GM12864 (cell line): ENCODE measurements around the gene KDM6B.

Source experiments
- DNase-seq: peaks from one replicate; pipeline ENCODE4 v3.0.0-alpha.2; 2011; ENCODE audit warnings: low read depth
- H3K4me3 ChIP-seq: 2 replicates; pipeline ENCODE4 v1.5.1; 2011; ENCODE audit warnings: mild to moderate bottlenecking, low read depth, low read length, control low read depth
- TF ChIP-seq, protein P1 (sequence below): IDR thresholded peaks from 2 replicates; pipeline ENCODE4 v1.5.1; 2011; ENCODE audit warnings: low read depth, mild to moderate bottlenecking, moderate library complexity, low read length, control low read depth, inconsistent platforms; ENCODE audit errors: missing control alignments

Gene KDM6B

GRCh38 chr17:7840875-7841274 lies 6.9 kb downstream of the KDM6B start:
- H3K4me3 ChIP-seq: peak overlapping the region; percentile 82; the same call in 1 of the 2 replicates

GRCh38 chr17:7841396-7841914 lies 7.4 kb downstream of the KDM6B start:
- TF ChIP-seq, protein P1, sequence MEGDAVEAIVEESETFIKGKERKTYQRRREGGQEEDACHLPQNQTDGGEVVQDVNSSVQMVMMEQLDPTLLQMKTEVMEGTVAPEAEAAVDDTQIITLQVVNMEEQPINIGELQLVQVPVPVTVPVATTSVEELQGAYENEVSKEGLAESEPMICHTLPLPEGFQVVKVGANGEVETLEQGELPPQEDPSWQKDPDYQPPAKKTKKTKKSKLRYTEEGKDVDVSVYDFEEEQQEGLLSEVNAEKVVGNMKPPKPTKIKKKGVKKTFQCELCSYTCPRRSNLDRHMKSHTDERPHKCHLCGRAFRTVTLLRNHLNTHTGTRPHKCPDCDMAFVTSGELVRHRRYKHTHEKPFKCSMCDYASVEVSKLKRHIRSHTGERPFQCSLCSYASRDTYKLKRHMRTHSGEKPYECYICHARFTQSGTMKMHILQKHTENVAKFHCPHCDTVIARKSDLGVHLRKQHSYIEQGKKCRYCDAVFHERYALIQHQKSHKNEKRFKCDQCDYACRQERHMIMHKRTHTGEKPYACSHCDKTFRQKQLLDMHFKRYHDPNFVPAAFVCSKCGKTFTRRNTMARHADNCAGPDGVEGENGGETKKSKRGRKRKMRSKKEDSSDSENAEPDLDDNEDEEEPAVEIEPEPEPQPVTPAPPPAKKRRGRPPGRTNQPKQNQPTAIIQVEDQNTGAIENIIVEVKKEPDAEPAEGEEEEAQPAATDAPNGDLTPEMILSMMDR: no peak
- DNase-seq: no peak
- peak overlapping the region; percentile 82 for H3K4me3 ChIP-seq

More at GRCh38 chr17:7840875-7841274, 6.9 kb downstream of the KDM6B start:
- TF ChIP-seq, protein P1: no peak
- DNase-seq: no peak

DNA sequence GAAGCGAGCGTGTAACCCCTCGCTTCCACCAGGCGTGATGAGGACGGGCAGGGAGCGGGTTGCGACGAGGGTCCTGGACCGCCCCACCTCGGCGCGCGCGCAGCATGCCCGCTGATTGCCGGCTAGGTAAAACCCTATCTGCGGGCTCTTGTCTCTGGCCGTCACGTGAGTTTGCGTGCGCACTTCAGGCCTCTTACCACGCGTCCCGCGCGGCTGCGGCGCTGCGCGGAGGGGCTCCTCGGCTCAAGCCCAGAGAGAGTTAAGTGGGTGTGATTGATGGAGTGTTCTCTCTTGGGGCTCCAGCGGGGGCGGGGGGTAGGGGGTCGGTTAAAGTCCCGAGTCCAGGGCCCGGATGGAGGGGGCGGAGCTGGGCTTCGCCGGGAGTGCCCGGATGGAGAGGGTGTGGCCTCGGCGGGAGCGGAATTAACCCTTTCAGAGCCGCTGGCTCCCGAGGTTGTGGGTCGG lies 7.9 kb downstream of the KDM6B start:
- DNase-seq: no peak
- TF ChIP-seq, protein P1: no peak
- peak overlapping the region; percentile 82 for H3K4me3 ChIP-seq

DNA sequence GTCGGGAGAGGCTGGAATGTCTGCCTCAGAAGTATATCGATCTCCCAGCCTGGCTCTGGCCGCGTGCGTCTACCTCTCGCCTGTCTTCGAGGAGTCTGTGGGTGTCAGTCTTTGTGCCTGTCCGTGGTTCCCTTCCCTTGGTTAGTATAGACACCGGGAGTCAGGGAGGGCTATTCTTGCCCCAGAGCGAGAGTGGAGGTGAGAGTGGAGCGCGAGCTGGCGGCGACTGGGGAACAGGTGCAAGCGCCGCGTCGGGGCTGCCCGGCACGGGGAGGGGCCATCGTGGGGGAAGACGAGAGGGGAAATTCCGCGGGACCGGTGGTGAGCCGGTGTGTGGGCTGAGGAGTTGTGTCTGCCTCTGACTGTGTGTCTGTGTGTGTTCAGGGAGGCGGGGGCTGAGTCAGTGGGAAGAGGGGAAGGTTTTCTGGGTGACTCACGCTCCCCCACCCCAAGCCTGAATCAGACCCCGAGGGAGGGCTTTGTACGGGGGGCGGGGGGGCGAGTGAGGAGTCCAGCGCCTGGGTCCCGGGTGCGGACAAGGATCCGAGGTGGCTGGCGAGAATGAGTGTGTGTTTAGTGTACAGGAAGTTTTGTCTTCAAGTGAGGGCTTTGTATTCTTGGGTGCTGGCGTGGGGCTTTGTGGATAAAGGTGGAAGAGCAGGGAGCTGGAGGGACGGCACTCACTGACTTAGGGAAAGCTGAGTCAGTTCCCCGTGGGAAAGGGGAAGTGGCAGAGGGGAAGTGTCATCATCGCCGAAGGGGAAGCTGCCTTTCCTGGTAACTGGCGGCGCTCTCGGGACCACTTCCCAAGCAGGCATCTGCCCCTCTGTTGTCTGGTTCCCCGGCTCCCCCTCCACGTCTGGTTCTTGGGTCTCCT lies 8.6 kb downstream of the KDM6B start:
- TF ChIP-seq, protein P1: no peak
- peak; percentile 74 for DNase-seq
- H3K4me3 ChIP-seq: peak overlapping the region; percentile 82

GRCh38 chr17:7843257-7843535 lies 9.2 kb downstream of the KDM6B start:
- no peak for DNase-seq

GRCh38 chr17:7843536-7844291 lies 9.7 kb downstream of the KDM6B start:
- peak; percentile 87 for DNase-seq
- peak overlapping the region; percentile 82 for H3K4me3 ChIP-seq
- TF ChIP-seq, protein P1: no peak

More at GRCh38 chr17:7843257-7843535, 9.2 kb downstream of the KDM6B start:
- TF ChIP-seq, protein P1: no peak
- peak overlapping the region; percentile 82 for H3K4me3 ChIP-seq
